ENCODE results near the gene LRP5. TPM values are rescaled to one million over a fixed set of nuclear protein-coding genes. Genes with fewer than 3 reads are reported as not detected.

LRP5 gene
- total RNA-seq, 1 experiment from 2014 or later = 48.8 TPM

GRCh38 chr11:68403424-68403823 is 91.0 kb downstream of the LRP5 start (continued):
- TF ChIP-seq CDX4 (CRISPR knock-in tag; IDR thresholded peaks at IDR 0.05; ENCODE audit: borderline replicate concordance) = no peak

GRCh38 chr11:68403831-68404230 is 91.4 kb downstream of the LRP5 start:
- TF ChIP-seq ZNF121 (CRISPR knock-in tag; IDR thresholded peaks at IDR 0.05) = no peak
- no peak for TF ChIP-seq TCF7 (CRISPR knock-in tag; IDR thresholded peaks at IDR 0.05; ENCODE audit: low read depth)
- TF ChIP-seq NFATC4 (CRISPR knock-in tag; IDR thresholded peaks at IDR 0.05) = no peak
- no peak for TF ChIP-seq NFE2L1 (CRISPR knock-in tag; IDR thresholded peaks at IDR 0.05)
- TF ChIP-seq RORB (CRISPR knock-in tag; IDR thresholded peaks at IDR 0.05) = no peak
- TF ChIP-seq E2F4 (CRISPR knock-in tag; IDR thresholded peaks at IDR 0.05; ENCODE audit: borderline replicate concordance, low read depth) = no peak
- no peak for TF ChIP-seq ZNF396 (CRISPR knock-in tag; IDR thresholded peaks at IDR 0.05; ENCODE audit: borderline replicate concordance)
- TF ChIP-seq ZNF671 (CRISPR knock-in tag; IDR thresholded peaks at IDR 0.05) = no peak
- H3K27me3 Mint-ChIP-seq (ENCODE audit: low read depth) = no peaks in the 10 kb centered on the region
- ChIA-PET CTCF (interaction anchor here (0.9 kb wide), 2 partner anchors 9 to 106 kb away, joined by 3 read pairs; no protein-coding TSS in a partner anchor), POLR2A (no interaction called here)
- no peaks in the 10 kb centered on the region for H3K9me3 Mint-ChIP-seq
- DNase-seq (ENCODE audit: low spot score) (no peak), ATAC-seq (no peak)
- H3K4me1 Mint-ChIP-seq = no peaks in the 10 kb centered on the region
- peaks cover 36% of the 10 kb centered on the region for H3K36me3 Mint-ChIP-seq
- no peak overlapping the region for H3K4me3 Mint-ChIP-seq
- H3K27ac Mint-ChIP-seq = peak overlapping the region; percentile 58

GRCh38 chr11:68406324-68407313 is 94.2 kb downstream of the LRP5 start:
- no peak overlapping the region for H3K4me3 Mint-ChIP-seq
- DNase-seq (ENCODE audit: low spot score) (no peak), ATAC-seq (no peak)
- no peaks in the 10 kb centered on the region for H3K9me3 Mint-ChIP-seq
- H3K36me3 Mint-ChIP-seq = peaks cover 42% of the 10 kb centered on the region
- no peaks in the 10 kb centered on the region for H3K27me3 Mint-ChIP-seq (ENCODE audit: low read depth)
- no peak for TF ChIP-seq CDX4 (CRISPR knock-in tag; IDR thresholded peaks at IDR 0.05; ENCODE audit: borderline replicate concordance)
- no peak for TF ChIP-seq ZNF532 (CRISPR knock-in tag; IDR thresholded peaks at IDR 0.05; ENCODE audit: borderline replicate concordance)
- no peak for TF ChIP-seq ZNF232 (CRISPR knock-in tag; IDR thresholded peaks at IDR 0.05)
- POLR2A ChIA-PET = no interaction called here
- H3K27ac Mint-ChIP-seq = peak overlapping the region; percentile 70; the same call in 1 of the 2 replicates
- no peaks in the 10 kb centered on the region for H3K4me1 Mint-ChIP-seq
- CTCF ChIA-PET = interaction anchor here (0.6 to 1.2 kb wide), 2 partner anchors 108 to 149 kb away, joined by 3 read pairs; no protein-coding TSS in a partner anchor

GRCh38 chr11:68408512-68408911 is 96.1 kb downstream of the LRP5 start:
- ATAC-seq = no peak
- DNase-seq (ENCODE audit: low spot score) = no peak
- Mint-ChIP-seq H3K36me3 (peaks cover 29% of the 10 kb centered on the region), H3K4me1 (no peaks in the 10 kb centered on the region), H3K4me3 (no peak overlapping the region), H3K9me3 (no peaks in the 10 kb centered on the region), H3K27me3 (ENCODE audit: low read depth) (no peaks in the 10 kb centered on the region), H3K27ac (no peak overlapping the region)
- CTCF ChIA-PET = no interaction called here
- TF ChIP-seq JUN (CRISPR knock-in tag; IDR thresholded peaks at IDR 0.05) = no peak
- TF ChIP-seq ELF4 (CRISPR knock-in tag; IDR thresholded peaks at IDR 0.05; ENCODE audit: low read depth) = no peak
- TF ChIP-seq ESRRA (CRISPR knock-in tag; IDR thresholded peaks at IDR 0.05; ENCODE audit: borderline replicate concordance) = no peak
- TF ChIP-seq ETV6 (CRISPR knock-in tag; IDR thresholded peaks at IDR 0.05) = no peak
- TF ChIP-seq ZBTB21 (CRISPR knock-in tag; IDR thresholded peaks at IDR 0.05; ENCODE audit: borderline replicate concordance) = no peak
- TF ChIP-seq FOXK1 (CRISPR knock-in tag; IDR thresholded peaks at IDR 0.05) = no peak
- TF ChIP-seq SOX15 (CRISPR knock-in tag; IDR thresholded peaks at IDR 0.05) = no peak
- TF ChIP-seq MLX (CRISPR knock-in tag; IDR thresholded peaks at IDR 0.05) = no peak
- POLR2A ChIA-PET = no interaction called here

Measured in WTC11 (cell line).